Activated T-cell treated with anti-CD3 and anti-CD28 coated beads, Interleukin-2, amount 50 U/mL, for 4 hours (primary cell): ENCODE measurements around the gene CKLF. TPM values are rescaled to one million over a fixed set of nuclear protein-coding genes. Genes with fewer than 3 reads are reported as not detected.
"Not testable (repeated sequence)": the region's sequence is repeated elsewhere in the genome, so short reads cannot be mapped to it uniquely, and the experiment has no call there.

Experiments
- ATAC-seq, 2 donors: fragments of 200-7000 bp; cut with Tn5 transposase; one replicate each; pipeline ENCODE4 v1.10.0; 2021
- DNase-seq: peaks from one replicate; pipeline ENCODE4 v3.0.0-alpha.2; 2020
- H3K27me3 Mint-ChIP-seq: one replicate; pipeline ENCODE4 v1.8.0; 2021; ENCODE audit warnings: low read depth, mixed read lengths
- H3K36me3 Mint-ChIP-seq: one replicate; pipeline ENCODE4 v1.8.0; 2022; ENCODE audit warnings: mixed read lengths; ENCODE audit not compliant: insufficient read depth
- H3K4me1 Mint-ChIP-seq: one replicate; pipeline ENCODE4 v1.8.0; 2021; ENCODE audit warnings: low read depth, mixed read lengths
- H3K4me3 Mint-ChIP-seq: one replicate; pipeline ENCODE4 v1.8.0; 2021; ENCODE audit warnings: mild to moderate bottlenecking, moderate library complexity, mixed read lengths
- H3K9me3 Mint-ChIP-seq: one replicate; pipeline ENCODE4 v1.8.0; 2021; ENCODE audit warnings: mixed read lengths
- total RNA-seq, 3 donors: library from RNA; stranded (reverse); gene quantifications; one replicate each; pipeline ENCODE4 v1.2.1, GENCODE V29; 2021

CKLF gene
- total RNA-seq, 3 donors from 2014 or later = 52.4 to 63.6 (median 53.2) TPM

- Mint-ChIP-seq H3K4me1 (peaks cover 7% of the 10 kb centered on the region), H3K4me3 (no peak overlapping the region), H3K9me3 (no peaks in the 10 kb centered on the region), H3K36me3 (no peaks in the 10 kb centered on the region), H3K27me3 (peaks cover 33% of the 10 kb centered on the region)
- ATAC-seq (no peak), DNase-seq (no peak)
Observed at GRCh38 chr16:66580605-66581209, 28.3 kb downstream of the CKLF start.

GRCh38 chr16:66581246-66581952 is 29.0 kb downstream of the CKLF start:
- Mint-ChIP-seq H3K4me1 (peaks cover 7% of the 10 kb centered on the region), H3K4me3 (no peak overlapping the region), H3K36me3 (no peaks in the 10 kb centered on the region), H3K9me3 (no peaks in the 10 kb centered on the region), H3K27me3 (peaks cover 33% of the 10 kb centered on the region)
- DNase-seq = no peak
- ATAC-seq = no peak

- H3K4me1 Mint-ChIP-seq = peaks cover 27% of the 10 kb centered on the region
- no peak for ATAC-seq
Observed at GRCh38 chr16:66585481-66586239, 33.3 kb downstream of the CKLF start.

GRCh38 chr16:66587881-66588600 is 35.7 kb downstream of the CKLF start:
- no peak for ATAC-seq
- Mint-ChIP-seq H3K4me1 (peaks cover 29% of the 10 kb centered on the region), H3K9me3 (no peaks in the 10 kb centered on the region), H3K27me3 (no peaks in the 10 kb centered on the region), H3K36me3 (no peaks in the 10 kb centered on the region), H3K4me3 (no peak overlapping the region)
- no peak for DNase-seq

More at GRCh38 chr16:66585481-66586239, 33.3 kb downstream of the CKLF start:
- Mint-ChIP-seq H3K27me3 (peaks cover 3% of the 10 kb centered on the region), H3K36me3 (no peaks in the 10 kb centered on the region), H3K9me3 (no peaks in the 10 kb centered on the region), H3K4me3 (no peak overlapping the region)
- DNase-seq = no peak

DNA sequence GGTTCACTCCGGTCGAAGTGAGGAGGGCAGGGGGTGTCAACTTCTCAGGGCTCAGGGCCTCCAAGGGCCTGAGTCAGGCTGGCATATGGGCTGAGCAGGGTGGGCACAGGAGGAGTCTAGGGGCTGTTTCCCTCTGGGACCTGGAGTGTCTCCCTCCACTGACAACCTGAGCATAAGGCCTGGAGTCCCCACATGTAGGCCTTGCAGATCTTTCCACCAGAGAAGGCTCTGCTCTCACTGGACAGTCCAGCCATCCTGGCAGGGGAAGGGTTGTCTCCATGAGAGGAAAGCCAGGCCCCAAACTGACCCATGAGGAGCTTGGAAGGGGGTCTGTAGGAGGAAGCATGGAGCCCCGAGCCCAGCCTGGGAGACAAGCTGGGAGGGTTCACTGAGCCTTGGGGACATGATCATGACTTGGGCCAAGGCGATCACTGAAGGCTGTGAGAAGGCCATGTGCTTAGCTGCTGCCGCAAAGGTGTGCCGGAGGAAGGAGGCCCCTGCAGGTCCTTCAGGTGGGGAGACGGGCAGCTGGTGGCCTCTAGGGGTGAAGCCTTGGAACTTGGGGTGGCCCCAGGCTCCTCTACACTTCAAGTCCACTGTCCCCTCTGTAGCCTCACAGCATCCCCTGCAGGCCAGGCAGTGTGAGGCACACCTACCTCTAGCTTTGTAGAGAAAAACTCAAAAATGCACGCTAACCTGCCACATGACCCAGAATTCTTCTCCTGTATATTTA is 36.8 kb downstream of the CKLF start:
- peak; percentile 76 to 82 for ATAC-seq
- Mint-ChIP-seq H3K36me3 (no peaks in the 10 kb centered on the region), H3K9me3 (no peaks in the 10 kb centered on the region), H3K4me3 (peak overlapping the region; percentile 81), H3K27me3 (no peaks in the 10 kb centered on the region), H3K4me1 (peaks cover 29% of the 10 kb centered on the region)
- DNase-seq = peak; percentile 57

- Mint-ChIP-seq H3K4me3 (peak overlapping the region; percentile 81), H3K4me1 (peaks cover 29% of the 10 kb centered on the region), H3K36me3 (no peaks in the 10 kb centered on the region), H3K9me3 (no peaks in the 10 kb centered on the region), H3K27me3 (no peaks in the 10 kb centered on the region)
- ATAC-seq = peak; percentile 67 to 71
- no peak for DNase-seq
Observed at GRCh38 chr16:66590322-66590721, 37.9 kb downstream of the CKLF start.

- no peak for ATAC-seq
- no peaks in the 10 kb centered on the region for H3K27me3 Mint-ChIP-seq
Observed at GRCh38 chr16:66591018-66591417, 38.6 kb downstream of the CKLF start.

DNA sequence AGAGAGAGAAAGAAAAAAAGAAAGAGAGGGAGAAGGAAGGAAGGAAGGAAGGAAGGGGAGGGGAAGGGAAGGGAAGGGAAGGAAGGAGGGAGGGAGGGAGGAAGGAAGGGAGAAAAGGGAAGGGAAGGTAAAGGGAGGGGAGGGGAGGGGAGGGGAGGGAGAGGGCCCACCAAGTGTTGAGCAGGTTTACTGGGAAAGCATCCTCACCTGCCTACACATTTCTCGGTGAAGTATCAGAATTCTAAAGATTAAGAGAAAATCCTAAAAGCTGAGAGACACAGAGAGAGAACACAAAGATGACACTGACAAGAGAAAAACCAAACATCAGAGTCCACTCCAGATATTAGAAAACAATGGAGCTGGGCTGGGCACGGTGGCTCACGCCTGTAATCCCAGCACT is 39.9 kb downstream of the CKLF start:
- Mint-ChIP-seq H3K27me3 (no peaks in the 10 kb centered on the region), H3K4me1 (peaks cover 31% of the 10 kb centered on the region), H3K9me3 (no peaks in the 10 kb centered on the region), H3K36me3 (no peaks in the 10 kb centered on the region), H3K4me3 (no peak overlapping the region)
- ATAC-seq (no peak), DNase-seq (no peak)

More at GRCh38 chr16:66591018-66591417, 38.6 kb downstream of the CKLF start:
- H3K9me3 Mint-ChIP-seq = no peaks in the 10 kb centered on the region
- peaks cover 29% of the 10 kb centered on the region for H3K4me1 Mint-ChIP-seq
- no peaks in the 10 kb centered on the region for H3K36me3 Mint-ChIP-seq
- no peak overlapping the region for H3K4me3 Mint-ChIP-seq
- DNase-seq = no peak

- H3K9me3 Mint-ChIP-seq = no peaks in the 10 kb centered on the region
- no peaks in the 10 kb centered on the region for H3K36me3 Mint-ChIP-seq
- no peak overlapping the region for H3K4me3 Mint-ChIP-seq
- no peak for ATAC-seq
- no peaks in the 10 kb centered on the region for H3K27me3 Mint-ChIP-seq
- peaks cover 32% of the 10 kb centered on the region for H3K4me1 Mint-ChIP-seq
- no peak for DNase-seq
Observed at GRCh38 chr16:66592814-66593213, 40.4 kb downstream of the CKLF start.

GRCh38 chr16:66594739-66595138 is 42.4 kb downstream of the CKLF start:
- no peaks in the 10 kb centered on the region for H3K36me3 Mint-ChIP-seq
- no peak for ATAC-seq
- H3K27me3 Mint-ChIP-seq = no peaks in the 10 kb centered on the region

DNA sequence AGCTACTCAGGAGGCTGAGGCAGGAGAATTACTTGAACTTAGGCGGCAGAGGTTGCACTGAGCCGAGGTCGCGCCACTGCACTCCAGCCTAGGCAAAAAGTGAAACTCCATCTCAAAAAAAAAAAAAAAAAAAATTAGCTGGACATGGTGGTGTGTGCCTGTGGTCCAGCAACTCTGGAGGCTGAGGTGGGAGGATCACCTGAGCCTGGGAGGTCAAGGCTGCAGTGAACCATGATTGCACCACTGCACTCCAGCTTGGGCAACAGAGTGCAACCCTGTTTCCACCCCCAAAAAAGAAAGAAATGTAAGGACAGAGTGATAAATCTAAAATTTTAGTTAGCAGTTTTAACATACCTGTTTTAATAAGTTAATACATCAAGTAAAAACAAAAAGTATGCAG is 44.2 kb downstream of the CKLF start:
- ATAC-seq, H3K27me3 Mint-ChIP-seq, DNase-seq, H3K9me3 Mint-ChIP-seq, H3K4me3 Mint-ChIP-seq, H3K36me3 Mint-ChIP-seq: not testable (repeated sequence)
- peaks cover 23% of the 10 kb centered on the region for H3K4me1 Mint-ChIP-seq

More at GRCh38 chr16:66594739-66595138, 42.4 kb downstream of the CKLF start:
- H3K4me1 Mint-ChIP-seq = peaks cover 28% of the 10 kb centered on the region
- no peaks in the 10 kb centered on the region for H3K9me3 Mint-ChIP-seq
- H3K4me3 Mint-ChIP-seq = no peak overlapping the region
- no peak for DNase-seq

DNA sequence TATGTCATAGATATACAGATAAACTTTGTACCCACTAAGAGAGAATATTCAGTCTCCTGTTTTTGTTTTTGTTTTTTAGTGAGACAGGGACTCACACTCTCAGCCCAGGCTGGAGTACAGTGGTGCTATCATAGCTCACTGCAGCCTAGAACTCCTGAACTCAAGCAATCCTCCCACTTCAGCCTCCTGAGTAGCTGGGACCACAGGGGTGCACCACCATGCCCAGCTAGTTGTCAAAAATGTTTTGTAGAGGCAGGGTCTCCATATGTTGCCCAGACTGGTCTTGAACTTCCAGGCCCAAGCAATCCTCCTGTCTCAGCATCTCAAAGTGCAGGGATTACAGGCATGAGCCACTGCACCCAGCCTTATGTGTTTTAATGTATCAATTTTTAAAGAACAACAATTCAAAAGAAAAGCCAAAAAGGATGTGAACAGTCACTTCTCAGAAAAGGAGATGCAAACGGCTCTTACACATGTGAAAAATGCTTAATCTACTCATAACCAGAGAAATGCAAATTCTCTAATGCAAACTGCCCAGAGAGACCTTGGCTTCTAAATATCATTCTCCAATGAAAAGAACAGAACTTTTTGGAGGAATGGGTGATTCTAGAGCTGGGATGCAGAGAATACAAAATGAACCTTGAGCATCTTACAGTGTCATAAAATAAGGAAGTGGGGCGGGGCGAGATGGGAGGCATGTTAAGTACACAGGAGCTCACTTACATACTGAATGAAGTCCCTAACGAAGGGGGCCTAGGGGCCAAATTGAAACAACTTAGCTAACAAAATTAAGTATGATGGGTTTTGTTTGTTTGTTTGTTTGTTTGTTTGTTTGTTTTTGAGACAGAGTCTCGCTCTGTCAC is 44.8 kb downstream of the CKLF start:
- Mint-ChIP-seq H3K9me3 (peaks cover 4% of the 10 kb centered on the region), H3K36me3 (no peaks in the 10 kb centered on the region), H3K4me1 (peaks cover 23% of the 10 kb centered on the region), H3K27me3 (no peaks in the 10 kb centered on the region), H3K4me3 (no peak overlapping the region)
- ATAC-seq (peak; percentile 50 to 67), DNase-seq (no peak)

DNA sequence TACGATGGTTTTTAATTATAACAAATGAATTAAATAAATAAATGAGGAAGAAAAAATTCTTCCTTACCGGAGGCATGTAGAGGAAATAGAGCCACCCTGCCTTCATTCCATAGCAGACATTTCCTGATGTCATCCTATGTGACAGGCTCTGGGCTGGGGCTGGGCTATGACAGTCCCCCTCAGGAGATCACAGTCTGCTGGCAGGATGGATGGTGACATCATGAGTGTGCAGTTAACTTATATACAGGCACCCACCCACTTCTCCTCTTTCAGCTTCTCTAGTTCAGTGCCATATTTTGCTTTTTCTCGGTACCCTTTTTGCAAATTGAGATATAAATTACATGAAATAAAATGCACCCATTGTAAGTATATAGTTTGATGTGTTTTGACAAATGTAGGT is 45.7 kb downstream of the CKLF start:
- DNase-seq = no peak
- Mint-ChIP-seq H3K36me3 (no peaks in the 10 kb centered on the region), H3K9me3 (peaks cover 4% of the 10 kb centered on the region), H3K27me3 (no peaks in the 10 kb centered on the region), H3K4me1 (peaks cover 27% of the 10 kb centered on the region), H3K4me3 (no peak overlapping the region)
- peak; percentile 22 to 47 for ATAC-seq
